ENCODE data around the gene LRP5. TPM values are rescaled to one million over a fixed set of nuclear protein-coding genes. Genes with fewer than 3 reads are reported as not detected.

Gene LRP5
- polyA plus RNA-seq, 1 donor (not counting 4 experiments of a cell fraction or from before 2014, with no cell fraction given) = 6.6 TPM

GRCh38 chr11:68293708-68294107 is 18.7 kb upstream of the LRP5 start:
- dilution Hi-C loops (cut with MboI; ENCODE audit: extremely low pct_ligation_motif_present, low sequenced_read_pairs) = no loop called here
- H3K9ac ChIP-seq (ENCODE audit: control insufficient read depth, extremely low read depth, insufficient read depth, low read length) = no peak overlapping the region
- FAIRE-seq = no peak
- H3K79me2 ChIP-seq (ENCODE audit: control insufficient read depth, insufficient read depth, low read length) = no peaks in the 10 kb centered on the region
- DNase-seq (ENCODE audit: low read depth, low spot score) = no peak
- H3K9me3 ChIP-seq (ENCODE audit: control insufficient read depth, low read depth, low read length) = no peaks in the 10 kb centered on the region
- no peak overlapping the region for H2AFZ ChIP-seq (ENCODE audit: control insufficient read depth, low read length)
- H3K27me3 ChIP-seq (ENCODE audit: control insufficient read depth, extremely low read depth, insufficient read depth, low read length) = peaks cover 9% of the 10 kb centered on the region
- H3K4me3 ChIP-seq (ENCODE audit: control insufficient read depth in 2 of 3, extremely low read depth in 1 of 3, insufficient read depth in 2 of 3, low read depth in 1 of 3, low read length in 3 of 3) = no peak overlapping the region
- TF ChIP-seq CTCF (optimal IDR thresholded peaks at IDR 0.05 in 1 of 3, IDR thresholded peaks at IDR 0.05 in 1 of 3, conservative IDR thresholded peaks at IDR 0.05 in 1 of 3; ENCODE audit: extremely low read depth in 1 of 3, insufficient read depth in 2 of 3, low read length in 3 of 3) (no peak), EZH2 (IDR thresholded peaks at IDR 0.05; ENCODE audit: low read length) (no peak)
- H3K4me1 ChIP-seq (ENCODE audit: control insufficient read depth, extremely low read depth, insufficient read depth, low read length) = peaks cover 2% of the 10 kb centered on the region
- no peaks in the 10 kb centered on the region for H4K20me1 ChIP-seq (ENCODE audit: control insufficient read depth, extremely low read depth, insufficient read depth, low read length)
- H3K4me2 ChIP-seq (ENCODE audit: control insufficient read depth, extremely low read depth, insufficient read depth, low read depth, low read length) = no peak overlapping the region
- H3K9me1 ChIP-seq (ENCODE audit: control insufficient read depth, extremely low read depth, insufficient read depth, low read length) = no peaks in the 10 kb centered on the region
- no peaks in the 10 kb centered on the region for H3K36me3 ChIP-seq (ENCODE audit: control insufficient read depth in 2 of 2, extremely low read depth in 1 of 2, insufficient read depth in 2 of 2, low read length in 2 of 2)
- no peak overlapping the region for H3K27ac ChIP-seq (ENCODE audit: control insufficient read depth, insufficient read depth, low read length)

GRCh38 chr11:68295271-68295670 is 17.1 kb upstream of the LRP5 start:
- FAIRE-seq (no peak), DNase-seq (ENCODE audit: low read depth, low spot score) (no peak)
- Histone ChIP-seq H3K79me2 (ENCODE audit: control insufficient read depth, insufficient read depth, low read length) (no peaks in the 10 kb centered on the region), H4K20me1 (ENCODE audit: control insufficient read depth, extremely low read depth, insufficient read depth, low read length) (no peaks in the 10 kb centered on the region), H3K9me1 (ENCODE audit: control insufficient read depth, extremely low read depth, insufficient read depth, low read length) (no peaks in the 10 kb centered on the region), H3K27ac (ENCODE audit: control insufficient read depth, insufficient read depth, low read length) (no peak overlapping the region), H3K4me1 (ENCODE audit: control insufficient read depth, extremely low read depth, insufficient read depth, low read length) (peaks cover 2% of the 10 kb centered on the region), H3K4me2 (ENCODE audit: control insufficient read depth, extremely low read depth, insufficient read depth, low read depth, low read length) (no peak overlapping the region), H3K27me3 (ENCODE audit: control insufficient read depth, extremely low read depth, insufficient read depth, low read length) (peaks cover 15% of the 10 kb centered on the region), H3K4me3 (ENCODE audit: control insufficient read depth in 2 of 3, extremely low read depth in 1 of 3, insufficient read depth in 2 of 3, low read depth in 1 of 3, low read length in 3 of 3) (no peak overlapping the region), H2AFZ (ENCODE audit: control insufficient read depth, low read length) (no peak overlapping the region), H3K36me3 (ENCODE audit: control insufficient read depth in 2 of 2, extremely low read depth in 1 of 2, insufficient read depth in 2 of 2, low read length in 2 of 2) (no peaks in the 10 kb centered on the region), H3K9me3 (ENCODE audit: control insufficient read depth, low read depth, low read length) (no peaks in the 10 kb centered on the region), H3K9ac (ENCODE audit: control insufficient read depth, extremely low read depth, insufficient read depth, low read length) (no peak overlapping the region)
- dilution Hi-C loops (cut with MboI; ENCODE audit: extremely low pct_ligation_motif_present, low sequenced_read_pairs) = no loop called here
- TF ChIP-seq EZH2 (IDR thresholded peaks at IDR 0.05; ENCODE audit: low read length) (no peak), CTCF (optimal IDR thresholded peaks at IDR 0.05 in 1 of 3, IDR thresholded peaks at IDR 0.05 in 1 of 3, conservative IDR thresholded peaks at IDR 0.05 in 1 of 3; ENCODE audit: extremely low read depth in 1 of 3, insufficient read depth in 2 of 3, low read length in 3 of 3) (no peak)

Measured in keratinocyte (primary cell).